GM23338 (cell line): ENCODE measurements around the gene SPHK1. TPM values are rescaled to one million over a fixed set of nuclear protein-coding genes. Genes with fewer than 3 reads are reported as not detected.

Experiments used
- ATAC-seq: fragments of 200-7000 bp; cut with Tn5 transposase; 3 replicates; pipeline ENCODE4 v1.9.1; 2020
- DNase-seq: peaks from one replicate; pipeline ENCODE4 v3.0.0-alpha.2; 2015; ENCODE audit warnings: low spot score
- H2AFZ ChIP-seq: fragments of 200-600 bp; sonication (generic); 2 replicates; pipeline ENCODE4 v1.8.0; 2016; ENCODE audit warnings: antibody characterized with exemption, mild to moderate bottlenecking, moderate library complexity
- H3F3A ChIP-seq: fragments of 200-600 bp; sonication (generic); replicated peaks from 2 replicates; pipeline ENCODE4 v1.8.0; 2017; ENCODE audit warnings: antibody characterized with exemption, mixed run types, low read depth
- H3K27ac ChIP-seq: fragments of 200-600 bp; sonication (generic); 2 replicates; pipeline ENCODE4 v1.6.1; 2016; ENCODE audit warnings: low read depth
- H3K27me3 ChIP-seq: fragments of 200-600 bp; sonication (generic); 2 replicates; pipeline ENCODE4 v1.8.0; 2016; ENCODE audit warnings: mild to moderate bottlenecking, mixed run types, moderate library complexity; ENCODE audit not compliant: insufficient read depth
- H3K36me3 ChIP-seq: fragments of 200-600 bp; sonication (generic); 2 replicates; pipeline ENCODE4 v1.8.0; 2016; ENCODE audit warnings: mild to moderate bottlenecking; ENCODE audit not compliant: insufficient read depth
- H3K4me1 ChIP-seq: fragments of 200-600 bp; sonication (generic); 2 replicates; pipeline ENCODE4 v1.8.0; 2016; ENCODE audit warnings: mild to moderate bottlenecking, moderate library complexity; ENCODE audit not compliant: insufficient read depth
- H3K4me2 ChIP-seq: fragments of 200-600 bp; sonication (generic); 2 replicates; pipeline ENCODE4 v1.7.1; 2017; ENCODE audit warnings: mixed run types
- H3K4me3 ChIP-seq: fragments of 200-600 bp; sonication (generic); 2 replicates; pipeline ENCODE4 v1.6.1; 2016; ENCODE audit warnings: mixed run types
- H3K79me2 ChIP-seq: fragments of 200-600 bp; sonication (generic); replicated peaks from 2 replicates; pipeline ENCODE4 v1.8.0; 2017; ENCODE audit warnings: mild to moderate bottlenecking; ENCODE audit not compliant: insufficient read depth
- H3K9me2 ChIP-seq: fragments of 200-600 bp; sonication (generic); 2 replicates; pipeline ENCODE4 v1.8.0; 2017; ENCODE audit not compliant: insufficient read depth
- H4K20me1 ChIP-seq: fragments of 200-600 bp; sonication (generic); replicated peaks from 2 replicates; pipeline ENCODE4 v1.8.0; 2017; ENCODE audit warnings: mild to moderate bottlenecking; ENCODE audit not compliant: insufficient read depth
- H3K27ac Mint-ChIP-seq: 2 replicates; pipeline ENCODE4 v1.8.0; 2020; ENCODE audit warnings: inconsistent platforms, mild to moderate bottlenecking, moderate library complexity, mixed read lengths
- H3K27me3 Mint-ChIP-seq: 3 replicates; pipeline ENCODE4 v1.8.0; 2022; ENCODE audit warnings: low read depth, mild to moderate bottlenecking, moderate library complexity, mixed read lengths, inconsistent platforms; ENCODE audit not compliant: insufficient read depth, poor library complexity
- H3K36me3 Mint-ChIP-seq: 3 replicates; pipeline ENCODE4 v1.8.0; 2021; ENCODE audit warnings: low read depth, mild to moderate bottlenecking, inconsistent platforms, moderate library complexity, mixed read lengths
- H3K4me1 Mint-ChIP-seq: 3 replicates; pipeline ENCODE4 v1.8.0; 2020; ENCODE audit warnings: mild to moderate bottlenecking, inconsistent platforms, mixed read lengths
- H3K4me3 Mint-ChIP-seq: 3 replicates; pipeline ENCODE4 v1.8.0; 2021; ENCODE audit warnings: moderate library complexity, mild to moderate bottlenecking, inconsistent platforms, mixed read lengths
- H3K9me3 Mint-ChIP-seq: 3 replicates; pipeline ENCODE4 v1.8.0; 2020; ENCODE audit warnings: moderate library complexity, mild to moderate bottlenecking, inconsistent platforms, mixed read lengths
- EZH2phosphoT487 ChIP-seq: fragments of 200-600 bp; sonication (generic); IDR thresholded peaks from one replicate; pipeline ENCODE4 v1.8.1; 2018; ENCODE audit warnings: antibody characterized with exemption; ENCODE audit not compliant: unreplicated experiment
- JUNB ChIP-seq: IDR thresholded peaks from one replicate; pipeline ENCODE4 v1.6.1; 2016; ENCODE audit warnings: antibody characterized with exemption; ENCODE audit not compliant: unreplicated experiment
- NANOG ChIP-seq: IDR thresholded peaks from 2 replicates; pipeline ENCODE4 v1.6.1; 2016; ENCODE audit warnings: antibody characterized with exemption, borderline replicate concordance
- POLR2AphosphoS5 ChIP-seq: IDR thresholded peaks from 2 replicates; pipeline ENCODE4 v1.6.1; 2016; ENCODE audit warnings: antibody characterized with exemption, low read depth
- STAT1 ChIP-seq: IDR thresholded peaks from one replicate; pipeline ENCODE4 v1.6.1; 2016; ENCODE audit warnings: antibody characterized with exemption; ENCODE audit not compliant: unreplicated experiment
- ZNF331 ChIP-seq: fragments of 250-450 bp; sonication (Bioruptor Pico); IDR thresholded peaks from 2 replicates; pipeline ENCODE4 v1.5.0; 2020; ENCODE audit warnings: low read depth, mild to moderate bottlenecking, moderate library complexity
- polyA plus RNA-seq: library from polyadenylated mRNA; unstranded; fragments of >200 nt; fragmentation: Nextera tagmentation; extraction: Ambion mirVana; gene quantifications from 2 replicates; pipeline ENCODE4 v1.2.1, GENCODE V29; 2016
- total RNA-seq: library from RNA; depleted of rRNA; stranded (reverse); fragments of >200 nt; shearing (Covaris generic); gene quantifications from 2 replicates; pipeline ENCODE4 v1.2.3, GENCODE V29; 2014
- TF ChIP-seq, protein P1 (sequence below): IDR thresholded peaks from one replicate; pipeline ENCODE4 v1.6.1; 2018; ENCODE audit warnings: antibody characterized with exemption; ENCODE audit not compliant: unreplicated experiment
- TF ChIP-seq, protein P2 (sequence below), 2 experiments: fragments of 200-600 bp in 1 of 2; sonication (generic) in 1 of 2; conservative IDR thresholded peaks; 2 replicates each; pipeline versions ENCODE4 v1.5.1 to v1.6.1; 2016 to 2017; ENCODE audit warnings: antibody characterized with exemption in 2 of 2, low read depth in 2 of 2, mild to moderate bottlenecking in 2 of 2, moderate library complexity in 1 of 2
- TF ChIP-seq, protein P3 (sequence below): IDR thresholded peaks from 2 replicates; pipeline ENCODE4 v1.6.1; 2016; ENCODE audit warnings: antibody characterized with exemption
- TF ChIP-seq, protein P4 (sequence below): fragments of 250-450 bp; sonication (Bioruptor Pico); IDR thresholded peaks from 2 replicates; pipeline ENCODE4 v1.5.0; 2020; ENCODE audit warnings: mild to moderate bottlenecking, moderate library complexity

SPHK1 gene
- total and polyA plus RNA-seq, 2 experiments from 2014 or later, result 1.3 to 3.2 TPM

DNA sequence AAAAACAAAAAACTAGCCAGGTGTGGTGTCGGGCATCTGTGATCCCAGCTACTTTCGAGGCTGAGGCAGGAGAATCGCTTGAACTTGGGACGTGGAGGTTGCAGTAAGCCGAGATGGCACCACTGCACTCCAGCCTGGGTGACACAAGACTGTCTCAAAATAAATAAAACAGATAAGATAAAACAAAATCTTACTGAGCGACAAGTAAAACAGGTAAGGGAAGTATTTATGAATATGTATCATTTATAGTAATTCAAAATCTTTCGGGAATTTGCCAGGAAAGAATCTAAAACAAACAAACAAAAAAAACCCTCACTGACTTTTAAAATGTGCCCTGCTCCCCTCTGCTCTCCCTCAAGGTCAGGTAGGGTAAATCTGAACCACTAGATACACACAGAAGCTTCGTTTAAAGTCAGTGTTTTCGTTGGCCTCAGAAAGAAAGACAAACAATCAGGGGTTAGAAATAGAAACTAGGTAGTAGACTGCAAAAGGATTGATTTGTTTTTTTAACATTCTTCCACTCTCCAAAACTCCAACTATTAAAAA, 32.8 kb upstream of the SPHK1 start (continued):
- TF ChIP-seq, protein P1, sequence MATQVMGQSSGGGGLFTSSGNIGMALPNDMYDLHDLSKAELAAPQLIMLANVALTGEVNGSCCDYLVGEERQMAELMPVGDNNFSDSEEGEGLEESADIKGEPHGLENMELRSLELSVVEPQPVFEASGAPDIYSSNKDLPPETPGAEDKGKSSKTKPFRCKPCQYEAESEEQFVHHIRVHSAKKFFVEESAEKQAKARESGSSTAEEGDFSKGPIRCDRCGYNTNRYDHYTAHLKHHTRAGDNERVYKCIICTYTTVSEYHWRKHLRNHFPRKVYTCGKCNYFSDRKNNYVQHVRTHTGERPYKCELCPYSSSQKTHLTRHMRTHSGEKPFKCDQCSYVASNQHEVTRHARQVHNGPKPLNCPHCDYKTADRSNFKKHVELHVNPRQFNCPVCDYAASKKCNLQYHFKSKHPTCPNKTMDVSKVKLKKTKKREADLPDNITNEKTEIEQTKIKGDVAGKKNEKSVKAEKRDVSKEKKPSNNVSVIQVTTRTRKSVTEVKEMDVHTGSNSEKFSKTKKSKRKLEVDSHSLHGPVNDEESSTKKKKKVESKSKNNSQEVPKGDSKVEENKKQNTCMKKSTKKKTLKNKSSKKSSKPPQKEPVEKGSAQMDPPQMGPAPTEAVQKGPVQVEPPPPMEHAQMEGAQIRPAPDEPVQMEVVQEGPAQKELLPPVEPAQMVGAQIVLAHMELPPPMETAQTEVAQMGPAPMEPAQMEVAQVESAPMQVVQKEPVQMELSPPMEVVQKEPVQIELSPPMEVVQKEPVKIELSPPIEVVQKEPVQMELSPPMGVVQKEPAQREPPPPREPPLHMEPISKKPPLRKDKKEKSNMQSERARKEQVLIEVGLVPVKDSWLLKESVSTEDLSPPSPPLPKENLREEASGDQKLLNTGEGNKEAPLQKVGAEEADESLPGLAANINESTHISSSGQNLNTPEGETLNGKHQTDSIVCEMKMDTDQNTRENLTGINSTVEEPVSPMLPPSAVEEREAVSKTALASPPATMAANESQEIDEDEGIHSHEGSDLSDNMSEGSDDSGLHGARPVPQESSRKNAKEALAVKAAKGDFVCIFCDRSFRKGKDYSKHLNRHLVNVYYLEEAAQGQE, result no peak
- no peak for TF ChIP-seq POLR2AphosphoS5
- TF ChIP-seq STAT1, result no peak
- TF ChIP-seq, protein P2, sequence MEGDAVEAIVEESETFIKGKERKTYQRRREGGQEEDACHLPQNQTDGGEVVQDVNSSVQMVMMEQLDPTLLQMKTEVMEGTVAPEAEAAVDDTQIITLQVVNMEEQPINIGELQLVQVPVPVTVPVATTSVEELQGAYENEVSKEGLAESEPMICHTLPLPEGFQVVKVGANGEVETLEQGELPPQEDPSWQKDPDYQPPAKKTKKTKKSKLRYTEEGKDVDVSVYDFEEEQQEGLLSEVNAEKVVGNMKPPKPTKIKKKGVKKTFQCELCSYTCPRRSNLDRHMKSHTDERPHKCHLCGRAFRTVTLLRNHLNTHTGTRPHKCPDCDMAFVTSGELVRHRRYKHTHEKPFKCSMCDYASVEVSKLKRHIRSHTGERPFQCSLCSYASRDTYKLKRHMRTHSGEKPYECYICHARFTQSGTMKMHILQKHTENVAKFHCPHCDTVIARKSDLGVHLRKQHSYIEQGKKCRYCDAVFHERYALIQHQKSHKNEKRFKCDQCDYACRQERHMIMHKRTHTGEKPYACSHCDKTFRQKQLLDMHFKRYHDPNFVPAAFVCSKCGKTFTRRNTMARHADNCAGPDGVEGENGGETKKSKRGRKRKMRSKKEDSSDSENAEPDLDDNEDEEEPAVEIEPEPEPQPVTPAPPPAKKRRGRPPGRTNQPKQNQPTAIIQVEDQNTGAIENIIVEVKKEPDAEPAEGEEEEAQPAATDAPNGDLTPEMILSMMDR (conservative IDR thresholded peaks at IDR 0.05; ENCODE audit: low read depth in 2 of 2), result no peak
- TF ChIP-seq ZNF331 (CRISPR knock-in tag), result no peak
- TF ChIP-seq EZH2phosphoT487, result no peak
- TF ChIP-seq, protein P3, sequence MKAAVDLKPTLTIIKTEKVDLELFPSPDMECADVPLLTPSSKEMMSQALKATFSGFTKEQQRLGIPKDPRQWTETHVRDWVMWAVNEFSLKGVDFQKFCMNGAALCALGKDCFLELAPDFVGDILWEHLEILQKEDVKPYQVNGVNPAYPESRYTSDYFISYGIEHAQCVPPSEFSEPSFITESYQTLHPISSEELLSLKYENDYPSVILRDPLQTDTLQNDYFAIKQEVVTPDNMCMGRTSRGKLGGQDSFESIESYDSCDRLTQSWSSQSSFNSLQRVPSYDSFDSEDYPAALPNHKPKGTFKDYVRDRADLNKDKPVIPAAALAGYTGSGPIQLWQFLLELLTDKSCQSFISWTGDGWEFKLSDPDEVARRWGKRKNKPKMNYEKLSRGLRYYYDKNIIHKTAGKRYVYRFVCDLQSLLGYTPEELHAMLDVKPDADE, result no peak
- no peak for TF ChIP-seq JUNB
- no peak for TF ChIP-seq NANOG

DNA sequence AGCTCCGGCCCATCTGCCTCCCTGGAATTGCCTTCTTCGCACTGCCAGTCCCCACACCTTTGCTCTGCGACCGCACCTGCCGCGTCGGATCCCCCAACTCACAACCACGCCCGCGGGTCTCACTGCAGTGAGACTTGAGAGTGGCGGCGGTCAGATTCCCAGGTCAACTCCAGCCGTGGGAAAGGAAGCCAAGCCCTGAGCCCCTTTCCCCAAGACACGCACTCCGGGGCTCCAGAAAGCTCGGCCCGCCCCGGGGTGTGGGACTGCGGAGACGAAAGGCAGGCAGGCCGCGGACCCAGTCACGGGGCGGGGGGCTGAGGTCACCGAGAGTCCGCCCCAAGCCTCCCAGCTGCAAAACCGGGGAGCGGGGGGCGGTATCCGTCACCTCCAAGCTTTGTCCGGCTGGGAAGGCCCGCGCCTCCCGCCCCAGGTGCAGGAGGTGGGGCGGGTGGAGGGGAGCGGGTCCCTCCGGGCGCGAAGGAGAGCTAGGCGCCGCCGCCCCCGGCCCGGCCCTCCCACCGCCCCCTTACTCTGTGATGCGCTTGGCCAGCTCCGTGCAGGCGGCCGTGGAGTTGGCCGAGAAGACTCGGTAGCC, 31.3 kb upstream of the SPHK1 start:
- Histone ChIP-seq H3K4me1 (peaks cover 7% of the 10 kb centered on the region), H3K27me3 (no peaks in the 10 kb centered on the region), H3K27ac (no peak overlapping the region), H3K36me3 (no peaks in the 10 kb centered on the region), H3K4me2 (peak overlapping the region; percentile 81), H3F3A (no peaks in the 10 kb centered on the region), H3K9me2 (no peaks in the 10 kb centered on the region), H4K20me1 (peaks cover 4% of the 10 kb centered on the region; the same call in 1 of the 2 replicates), H3K79me2 (peaks cover 33% of the 10 kb centered on the region), H2AFZ (peak overlapping the region; percentile 88), H3K4me3 (peak overlapping the region; percentile 88)
- Mint-ChIP-seq H3K4me1 (peaks cover 14% of the 10 kb centered on the region; the same call in 2 of the 3 replicates), H3K27ac (no peak overlapping the region), H3K27me3 (peaks cover 17% of the 10 kb centered on the region), H3K4me3 (peak overlapping the region; percentile 95), H3K9me3 (no peaks in the 10 kb centered on the region), H3K36me3 (peaks cover 2% of the 10 kb centered on the region; the same call in 2 of the 3 replicates)
- ATAC-seq (peak; percentile 62), DNase-seq (peak; percentile 74)
- TF ChIP-seq, protein P4, sequence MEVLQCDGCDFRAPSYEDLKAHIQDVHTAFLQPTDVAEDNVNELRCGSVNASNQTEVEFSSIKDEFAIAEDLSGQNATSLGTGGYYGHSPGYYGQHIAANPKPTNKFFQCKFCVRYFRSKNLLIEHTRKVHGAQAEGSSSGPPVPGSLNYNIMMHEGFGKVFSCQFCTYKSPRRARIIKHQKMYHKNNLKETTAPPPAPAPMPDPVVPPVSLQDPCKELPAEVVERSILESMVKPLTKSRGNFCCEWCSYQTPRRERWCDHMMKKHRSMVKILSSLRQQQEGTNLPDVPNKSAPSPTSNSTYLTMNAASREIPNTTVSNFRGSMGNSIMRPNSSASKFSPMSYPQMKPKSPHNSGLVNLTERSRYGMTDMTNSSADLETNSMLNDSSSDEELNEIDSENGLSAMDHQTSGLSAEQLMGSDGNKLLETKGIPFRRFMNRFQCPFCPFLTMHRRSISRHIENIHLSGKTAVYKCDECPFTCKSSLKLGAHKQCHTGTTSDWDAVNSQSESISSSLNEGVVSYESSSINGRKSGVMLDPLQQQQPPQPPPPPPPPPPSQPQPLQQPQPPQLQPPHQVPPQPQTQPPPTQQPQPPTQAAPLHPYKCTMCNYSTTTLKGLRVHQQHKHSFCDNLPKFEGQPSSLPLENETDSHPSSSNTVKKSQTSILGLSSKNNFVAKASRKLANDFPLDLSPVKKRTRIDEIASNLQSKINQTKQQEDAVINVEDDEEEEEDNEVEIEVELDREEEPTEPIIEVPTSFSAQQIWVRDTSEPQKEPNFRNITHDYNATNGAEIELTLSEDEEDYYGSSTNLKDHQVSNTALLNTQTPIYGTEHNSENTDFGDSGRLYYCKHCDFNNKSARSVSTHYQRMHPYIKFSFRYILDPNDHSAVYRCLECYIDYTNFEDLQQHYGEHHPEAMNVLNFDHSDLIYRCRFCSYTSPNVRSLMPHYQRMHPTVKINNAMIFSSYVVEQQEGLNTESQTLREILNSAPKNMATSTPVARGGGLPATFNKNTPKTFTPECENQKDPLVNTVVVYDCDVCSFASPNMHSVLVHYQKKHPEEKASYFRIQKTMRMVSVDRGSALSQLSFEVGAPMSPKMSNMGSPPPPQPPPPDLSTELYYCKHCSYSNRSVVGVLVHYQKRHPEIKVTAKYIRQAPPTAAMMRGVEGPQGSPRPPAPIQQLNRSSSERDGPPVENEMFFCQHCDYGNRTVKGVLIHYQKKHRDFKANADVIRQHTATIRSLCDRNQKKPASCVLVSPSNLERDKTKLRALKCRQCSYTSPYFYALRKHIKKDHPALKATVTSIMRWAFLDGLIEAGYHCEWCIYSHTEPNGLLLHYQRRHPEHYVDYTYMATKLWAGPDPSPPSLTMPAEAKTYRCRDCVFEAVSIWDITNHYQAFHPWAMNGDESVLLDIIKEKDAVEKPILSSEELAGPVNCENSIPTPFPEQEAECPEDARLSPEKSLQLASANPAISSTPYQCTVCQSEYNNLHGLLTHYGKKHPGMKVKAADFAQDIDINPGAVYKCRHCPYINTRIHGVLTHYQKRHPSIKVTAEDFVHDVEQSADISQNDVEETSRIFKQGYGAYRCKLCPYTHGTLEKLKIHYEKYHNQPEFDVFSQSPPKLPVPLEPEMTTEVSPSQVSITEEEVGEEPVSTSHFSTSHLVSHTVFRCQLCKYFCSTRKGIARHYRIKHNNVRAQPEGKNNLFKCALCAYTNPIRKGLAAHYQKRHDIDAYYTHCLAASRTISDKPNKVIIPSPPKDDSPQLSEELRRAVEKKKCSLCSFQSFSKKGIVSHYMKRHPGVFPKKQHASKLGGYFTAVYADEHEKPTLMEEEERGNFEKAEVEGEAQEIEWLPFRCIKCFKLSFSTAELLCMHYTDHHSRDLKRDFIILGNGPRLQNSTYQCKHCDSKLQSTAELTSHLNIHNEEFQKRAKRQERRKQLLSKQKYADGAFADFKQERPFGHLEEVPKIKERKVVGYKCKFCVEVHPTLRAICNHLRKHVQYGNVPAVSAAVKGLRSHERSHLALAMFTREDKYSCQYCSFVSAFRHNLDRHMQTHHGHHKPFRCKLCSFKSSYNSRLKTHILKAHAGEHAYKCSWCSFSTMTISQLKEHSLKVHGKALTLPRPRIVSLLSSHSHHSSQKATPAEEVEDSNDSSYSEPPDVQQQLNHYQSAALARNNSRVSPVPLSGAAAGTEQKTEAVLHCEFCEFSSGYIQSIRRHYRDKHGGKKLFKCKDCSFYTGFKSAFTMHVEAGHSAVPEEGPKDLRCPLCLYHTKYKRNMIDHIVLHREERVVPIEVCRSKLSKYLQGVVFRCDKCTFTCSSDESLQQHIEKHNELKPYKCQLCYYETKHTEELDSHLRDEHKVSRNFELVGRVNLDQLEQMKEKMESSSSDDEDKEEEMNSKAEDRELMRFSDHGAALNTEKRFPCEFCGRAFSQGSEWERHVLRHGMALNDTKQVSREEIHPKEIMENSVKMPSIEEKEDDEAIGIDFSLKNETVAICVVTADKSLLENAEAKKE (CRISPR knock-in tag), result no peak
- no peak for TF ChIP-seq STAT1
- TF ChIP-seq NANOG, result no peak
- TF ChIP-seq, protein P3, result no peak
